ENCODE results near the gene UBXN10.

UBXN10 gene, protein sequence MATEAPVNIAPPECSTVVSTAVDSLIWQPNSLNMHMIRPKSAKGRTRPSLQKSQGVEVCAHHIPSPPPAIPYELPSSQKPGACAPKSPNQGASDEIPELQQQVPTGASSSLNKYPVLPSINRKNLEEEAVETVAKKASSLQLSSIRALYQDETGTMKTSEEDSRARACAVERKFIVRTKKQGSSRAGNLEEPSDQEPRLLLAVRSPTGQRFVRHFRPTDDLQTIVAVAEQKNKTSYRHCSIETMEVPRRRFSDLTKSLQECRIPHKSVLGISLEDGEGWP

DNA sequence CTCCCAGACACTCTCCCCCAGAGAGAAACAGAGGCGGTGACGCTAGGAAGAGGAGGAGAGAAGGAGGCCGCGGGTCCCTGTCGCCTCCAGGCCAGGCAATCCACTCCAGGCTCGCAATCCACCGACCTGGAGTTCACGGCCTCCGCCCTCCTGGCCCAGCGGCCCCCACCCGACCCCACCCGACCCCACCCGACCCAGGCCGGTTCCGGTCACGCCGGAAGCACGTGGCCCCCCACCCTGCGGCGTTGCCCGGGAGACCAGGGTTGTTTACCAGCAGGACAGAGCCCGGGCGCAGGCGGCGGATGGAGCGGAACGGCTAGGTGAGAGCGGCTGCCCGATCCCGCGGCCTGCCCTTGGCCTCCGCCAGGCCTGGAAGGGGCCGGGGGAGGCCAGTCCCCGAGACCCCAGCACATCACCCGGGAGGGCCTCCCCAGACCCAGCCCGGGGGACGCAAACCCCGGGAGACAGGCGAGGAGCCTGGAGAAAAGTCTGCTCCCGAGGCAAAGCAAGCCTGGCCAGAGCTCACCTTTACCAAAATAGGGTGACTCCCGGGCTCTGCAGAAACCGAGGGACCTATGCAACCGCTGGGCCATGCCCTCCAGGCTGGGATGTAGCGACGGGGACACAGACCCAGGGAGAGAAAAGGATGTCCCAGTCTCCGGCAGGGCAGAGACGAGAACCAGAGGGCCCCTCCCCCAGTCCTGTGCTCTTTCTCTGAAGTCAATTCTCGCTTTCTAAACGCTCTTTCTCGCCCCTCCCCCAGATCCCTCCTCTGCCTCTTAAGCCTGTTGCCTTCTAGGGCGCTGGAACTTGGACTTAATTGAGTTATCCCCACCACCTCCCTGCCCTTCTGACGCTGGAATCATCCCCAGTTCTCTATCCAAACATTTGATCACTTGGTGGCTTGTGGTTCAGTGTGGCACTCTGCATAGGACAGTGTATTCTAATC, at the start of gene UBXN10, which contains the start of gene PLA2G2C:
TSS of gene UBXN10 (plus strand) at position 263 of the 949 bp plus-strand sequence. CDS start 4,466 bp downstream, outside the sequence.
TSS of gene PLA2G2C (minus strand) at position 685 of the 949 bp plus-strand sequence. CDS start 9,155 bp downstream, outside the sequence.
- peak; percentile 2 for DNase-seq

DNA sequence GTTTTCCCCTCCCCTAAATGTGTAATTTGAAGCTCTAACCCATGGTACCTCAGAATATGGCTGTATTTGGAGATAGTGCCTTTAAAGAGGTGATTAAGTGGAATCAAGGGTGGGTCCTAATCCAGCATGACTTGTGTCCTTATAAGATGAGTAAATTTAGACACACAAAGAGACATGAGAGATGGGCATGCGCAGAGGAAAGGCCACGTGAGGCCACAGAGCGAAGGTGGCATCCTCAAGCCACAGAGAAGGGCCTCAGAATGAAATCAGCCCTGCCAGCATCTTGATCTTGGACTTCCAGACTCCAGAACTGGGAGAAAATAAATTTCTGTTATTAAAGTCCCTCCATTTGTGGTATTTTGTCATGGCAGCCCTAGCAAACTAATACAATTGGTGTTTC, 49.6 kb upstream of the UBXN10 start:
- DNase-seq: no peak

DNA sequence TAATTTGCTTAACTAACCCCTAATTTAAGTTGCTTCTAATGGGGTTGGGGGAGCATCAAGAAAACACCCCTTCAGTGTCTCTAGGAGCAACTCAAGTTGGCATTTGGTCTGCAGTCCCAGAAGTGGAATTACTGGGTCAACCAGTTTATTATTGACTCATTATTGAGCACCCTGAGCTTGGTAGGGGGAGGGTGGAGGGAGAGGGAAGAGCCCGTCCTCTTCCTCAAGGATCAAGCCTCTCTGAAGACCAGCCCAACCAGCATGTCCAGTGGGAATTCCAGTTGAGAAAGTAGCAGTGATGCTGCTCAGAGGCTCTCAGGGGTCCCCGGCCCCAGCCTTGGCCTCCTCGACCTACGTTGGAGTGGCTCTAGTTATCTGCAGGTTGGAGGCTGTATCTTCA, 48.8 kb upstream of the UBXN10 start:
- DNase-seq: no peak

DNA sequence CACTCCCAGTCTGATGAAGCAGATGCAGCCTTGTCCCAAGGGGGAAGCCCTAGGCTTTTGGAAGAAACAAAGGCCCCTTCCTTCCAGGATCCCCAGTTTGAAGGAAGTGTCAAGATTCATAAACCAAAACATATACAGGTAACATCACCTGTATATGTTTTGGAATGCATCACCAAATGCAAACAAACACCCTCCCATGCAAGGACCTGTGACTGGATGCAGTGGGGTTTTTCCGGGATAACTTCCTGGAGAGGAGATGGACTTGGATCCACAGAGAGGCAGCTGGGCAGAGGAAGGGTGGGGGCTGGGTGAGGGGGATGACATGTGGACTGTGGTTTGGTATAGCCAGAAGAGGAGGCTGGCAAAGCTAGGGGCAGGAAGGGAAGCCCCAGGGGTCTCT, 48.3 kb upstream of the UBXN10 start:
- DNase-seq: no peak

DNA sequence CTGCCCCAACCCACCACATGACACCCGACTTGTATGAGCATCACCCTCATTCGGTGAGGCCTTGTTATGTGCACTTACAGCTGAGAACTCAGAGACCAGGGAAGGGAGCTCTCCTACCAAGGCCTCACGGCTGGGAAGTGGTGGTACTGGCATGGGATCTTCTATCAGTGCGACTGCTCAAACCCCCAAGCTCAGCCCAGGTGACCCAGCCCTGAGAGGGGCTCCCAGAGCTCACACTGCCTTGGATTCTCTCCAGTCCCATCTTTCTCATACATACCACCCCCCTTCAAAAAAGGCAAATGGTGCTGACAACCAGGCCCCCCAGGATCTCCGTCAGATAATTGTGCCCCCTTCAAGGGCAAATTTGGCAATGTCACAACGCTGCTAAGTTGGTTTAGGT, 47.5 kb upstream of the UBXN10 start:
- DNase-seq: no peak

DNA sequence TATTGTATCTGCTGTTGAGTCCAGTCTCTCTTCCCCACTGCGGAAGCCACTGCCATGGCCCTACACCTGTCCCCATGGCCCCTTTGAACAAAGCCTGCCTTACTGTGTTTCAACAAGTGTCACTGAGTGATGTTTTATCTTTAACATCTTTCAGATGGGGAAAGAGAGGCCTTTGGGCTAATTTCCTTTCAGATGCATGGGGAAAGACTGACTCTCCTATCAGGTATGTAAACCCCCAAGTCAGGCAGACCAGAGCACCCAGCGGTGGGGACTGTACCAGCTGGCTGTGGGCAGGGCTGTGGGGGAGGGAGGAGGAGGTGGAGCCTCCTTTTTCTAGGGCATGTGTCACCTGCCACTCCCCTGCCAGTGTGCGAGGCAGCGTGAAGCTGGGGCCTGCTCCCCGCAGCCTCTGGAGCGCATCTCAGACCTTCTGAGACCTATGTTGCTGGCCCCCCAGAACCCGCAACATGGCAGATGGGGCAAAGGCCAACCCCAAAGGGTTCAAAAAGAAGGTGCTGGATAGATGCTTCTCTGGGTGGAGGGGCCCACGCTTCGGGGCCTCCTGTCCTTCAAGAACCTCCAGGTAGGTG, 46.8 kb upstream of the UBXN10 start, which contains the start of gene PLA2G2F:
TSS of gene PLA2G2F (plus strand) at position 363 of the 590 bp plus-strand sequence. CDS start at position 468, 105 bp downstream.
- no peak for DNase-seq

DNA sequence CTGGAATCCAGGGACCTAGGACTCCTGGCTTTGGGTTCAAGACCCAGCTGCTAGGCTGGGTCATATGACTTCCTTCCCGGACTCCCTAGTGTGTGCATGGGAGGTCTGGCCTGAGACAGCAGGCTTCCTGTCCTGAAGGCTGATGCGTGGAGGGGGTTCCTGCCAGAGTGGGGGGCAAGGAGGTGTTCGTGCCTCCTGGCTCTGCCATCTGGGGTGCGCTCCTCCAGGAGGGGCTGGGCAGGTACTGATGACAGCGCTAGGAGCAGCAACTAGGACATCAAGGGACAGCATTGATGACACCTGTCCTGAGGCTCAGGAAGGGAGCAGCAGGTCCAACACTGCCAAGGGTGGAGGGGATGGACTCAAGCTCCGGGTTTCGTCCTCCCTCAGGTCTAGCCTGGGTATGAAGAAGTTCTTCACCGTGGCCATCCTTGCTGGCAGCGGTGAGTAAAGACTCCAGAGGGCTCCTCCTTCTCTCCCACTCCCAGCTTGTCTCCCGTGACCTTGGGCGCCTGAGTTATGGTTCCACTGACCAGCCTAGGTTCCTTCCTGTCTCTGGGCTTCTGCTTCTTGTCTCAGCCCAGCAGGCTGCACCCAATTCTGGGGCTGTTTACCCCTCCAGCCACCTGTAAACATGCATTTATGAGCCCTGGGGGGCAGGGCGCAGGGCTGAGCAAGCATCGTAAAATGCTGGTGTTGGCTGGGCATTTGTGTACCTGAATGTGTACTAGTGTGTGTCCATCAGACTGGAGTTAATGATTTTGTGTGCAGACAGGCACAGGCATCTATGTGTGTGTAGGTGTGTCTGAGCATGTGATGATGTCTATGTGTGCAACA, 45.9 kb upstream of the UBXN10 start:
- DNase-seq: no peak

DNA sequence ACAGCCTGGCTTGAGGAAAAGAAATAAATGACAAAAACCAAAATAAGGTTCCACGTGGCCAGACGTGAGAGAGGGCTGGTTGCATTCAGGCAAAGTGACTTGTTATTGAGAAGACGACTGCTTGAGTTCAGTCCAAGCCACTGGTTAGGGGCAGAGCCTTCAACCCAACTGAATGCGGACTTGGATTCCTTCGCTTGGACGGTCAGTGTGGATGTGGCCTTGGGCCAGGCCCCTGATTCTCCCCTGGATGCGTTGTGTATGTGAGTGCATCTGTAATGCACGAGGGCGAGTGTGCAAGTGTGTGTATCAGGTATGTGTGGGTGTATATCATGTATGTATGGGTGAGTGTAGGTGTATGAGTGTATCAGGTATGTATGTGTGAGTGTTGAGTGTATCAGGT, 44.9 kb upstream of the UBXN10 start:
- DNase-seq: no peak

DNA sequence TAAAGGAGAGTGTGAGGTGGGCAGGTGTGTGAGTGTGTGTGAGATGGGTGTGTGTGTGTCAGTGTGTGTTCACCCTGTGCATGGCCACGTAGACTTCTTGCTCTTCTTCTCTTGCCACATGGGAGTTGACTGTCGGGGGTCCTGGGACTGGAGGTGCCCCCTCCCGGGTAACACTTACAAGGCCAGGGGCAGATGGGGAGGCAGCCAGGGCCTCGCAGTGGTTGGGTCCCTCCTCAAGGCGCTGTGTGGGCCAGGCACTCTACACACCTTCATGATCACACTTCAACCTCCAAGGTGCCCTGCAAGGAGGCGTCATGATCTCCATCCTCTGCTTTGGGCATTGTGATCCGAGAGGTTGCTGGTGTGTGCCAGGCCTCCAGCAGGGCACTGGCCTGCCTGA, 44.4 kb upstream of the UBXN10 start:
- no peak for DNase-seq

DNA sequence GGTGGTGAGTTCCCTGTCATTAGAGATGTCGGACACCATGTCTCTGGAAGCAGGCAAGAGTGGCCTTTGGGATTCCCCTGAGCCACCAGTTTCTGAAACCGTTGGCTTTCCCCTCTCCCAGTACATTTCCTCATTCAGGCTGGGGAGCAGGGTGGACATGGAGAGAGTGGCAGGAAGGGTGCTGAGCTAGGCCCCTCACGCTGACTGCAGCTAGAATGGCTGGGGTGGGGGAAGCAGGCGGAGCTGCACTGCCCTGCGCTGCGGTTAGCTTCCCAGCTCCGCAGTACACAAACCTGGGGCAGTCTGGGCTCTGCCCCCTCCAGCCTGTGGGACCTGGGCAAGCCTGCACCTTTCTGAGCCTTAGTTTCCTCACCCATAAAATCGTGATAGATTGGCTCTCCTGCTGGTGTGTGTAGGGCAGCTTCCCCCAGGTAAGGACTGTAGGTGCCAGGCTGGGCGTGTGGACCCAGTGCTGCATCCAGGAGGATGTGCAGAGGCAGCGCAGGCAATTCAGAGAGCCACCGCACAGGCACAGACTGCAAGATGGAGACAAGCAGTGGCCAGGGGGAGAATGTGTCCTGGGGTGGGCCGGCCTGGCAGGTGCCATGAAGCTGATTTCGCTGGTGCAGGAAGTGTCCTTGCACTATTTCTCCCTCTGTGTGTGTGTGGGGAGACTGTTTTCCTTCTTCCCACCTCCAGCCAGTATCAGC, 43.7 kb upstream of the UBXN10 start:
- no peak for DNase-seq

DNA sequence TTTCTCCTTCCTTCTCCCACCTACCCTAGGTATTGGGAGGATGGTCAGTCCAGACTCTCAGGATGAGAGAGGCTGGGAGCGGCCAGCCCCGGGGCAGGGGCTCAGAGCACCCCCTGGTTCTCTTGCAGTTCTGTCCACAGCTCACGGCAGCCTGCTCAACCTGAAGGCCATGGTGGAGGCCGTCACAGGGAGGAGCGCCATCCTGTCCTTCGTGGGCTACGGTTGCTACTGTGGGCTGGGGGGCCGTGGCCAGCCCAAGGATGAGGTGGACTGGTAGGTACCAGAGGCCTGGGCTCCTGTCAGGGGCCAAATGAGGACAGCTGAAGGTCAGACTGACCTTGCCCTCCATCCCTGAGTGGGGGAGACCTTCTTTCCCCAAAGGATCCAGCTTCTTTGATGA, 42.6 kb upstream of the UBXN10 start:
- DNase-seq: no peak

DNA sequence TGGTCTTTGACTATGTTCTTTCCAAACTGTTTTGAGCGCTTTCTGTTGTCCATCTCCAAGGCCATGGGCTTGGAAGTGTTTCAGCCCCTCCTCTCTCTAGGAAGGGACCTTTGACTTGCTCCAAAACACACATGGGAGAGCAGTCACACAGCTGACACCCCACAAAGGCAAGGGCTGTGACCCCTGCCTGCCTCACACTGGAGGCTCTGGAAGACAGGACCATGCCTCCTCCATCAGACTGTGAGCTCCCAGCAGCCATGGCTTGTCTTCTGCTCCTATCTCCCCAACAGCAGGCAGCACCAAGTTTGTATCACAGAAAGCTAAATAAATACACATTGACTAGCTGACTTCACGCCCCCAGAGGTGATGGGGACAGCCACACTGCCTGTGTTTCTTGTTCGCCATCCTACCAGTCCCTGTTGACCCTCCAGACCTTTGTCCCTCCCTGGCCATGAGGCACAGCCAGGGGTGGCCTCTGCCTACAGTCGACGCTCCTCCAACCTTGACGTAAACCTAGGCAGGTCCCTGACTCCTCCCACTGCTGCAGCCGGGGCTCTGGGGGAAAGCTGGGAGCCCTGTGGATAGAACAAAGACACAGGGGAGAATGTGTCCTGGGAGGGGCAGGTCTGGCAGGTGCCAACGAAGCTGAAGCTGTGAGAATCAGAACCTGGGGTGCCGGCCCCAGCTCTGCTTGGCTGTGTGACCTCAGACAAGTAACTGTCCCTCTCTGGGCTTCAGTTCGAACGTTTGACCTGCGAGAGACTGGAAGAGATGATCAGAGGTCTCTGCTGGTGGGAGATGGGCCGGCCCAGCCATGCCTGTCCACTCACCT, 41.9 kb upstream of the UBXN10 start:
- DNase-seq: no peak

DNA sequence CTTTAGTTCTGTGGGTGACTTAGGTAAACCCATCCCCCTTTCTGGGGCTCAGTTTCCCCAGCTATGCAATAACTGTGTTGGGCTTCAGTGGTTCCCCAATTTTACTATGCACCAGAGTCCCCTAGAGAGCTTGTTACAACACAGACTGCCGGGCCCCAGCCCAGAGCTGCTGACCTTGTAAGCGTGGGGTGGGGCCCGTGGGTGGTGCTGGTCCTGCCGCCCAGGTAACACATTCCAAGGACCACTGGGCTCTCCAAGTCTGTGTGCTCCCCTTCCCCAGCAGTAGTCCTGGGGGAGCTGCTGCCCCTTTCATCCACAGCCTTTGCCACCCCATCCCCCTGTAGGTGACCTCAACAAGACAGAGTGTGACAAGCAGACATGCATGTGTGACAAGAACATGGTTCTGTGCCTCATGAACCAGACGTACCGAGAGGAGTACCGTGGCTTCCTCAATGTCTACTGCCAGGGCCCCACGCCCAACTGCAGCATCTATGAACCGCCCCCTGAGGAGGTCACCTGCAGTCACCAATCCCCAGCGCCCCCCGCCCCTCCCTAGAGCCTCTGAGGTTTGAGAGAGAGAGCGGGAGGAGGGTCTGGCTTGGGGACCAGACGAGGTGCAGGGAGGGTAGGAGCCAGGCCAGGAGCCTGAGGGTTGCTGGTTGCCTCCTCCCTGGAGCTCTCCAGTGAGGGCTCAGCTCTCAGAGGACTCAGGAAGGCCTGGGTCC, 37.9 kb upstream of the UBXN10 start:
- DNase-seq: no peak

DNA sequence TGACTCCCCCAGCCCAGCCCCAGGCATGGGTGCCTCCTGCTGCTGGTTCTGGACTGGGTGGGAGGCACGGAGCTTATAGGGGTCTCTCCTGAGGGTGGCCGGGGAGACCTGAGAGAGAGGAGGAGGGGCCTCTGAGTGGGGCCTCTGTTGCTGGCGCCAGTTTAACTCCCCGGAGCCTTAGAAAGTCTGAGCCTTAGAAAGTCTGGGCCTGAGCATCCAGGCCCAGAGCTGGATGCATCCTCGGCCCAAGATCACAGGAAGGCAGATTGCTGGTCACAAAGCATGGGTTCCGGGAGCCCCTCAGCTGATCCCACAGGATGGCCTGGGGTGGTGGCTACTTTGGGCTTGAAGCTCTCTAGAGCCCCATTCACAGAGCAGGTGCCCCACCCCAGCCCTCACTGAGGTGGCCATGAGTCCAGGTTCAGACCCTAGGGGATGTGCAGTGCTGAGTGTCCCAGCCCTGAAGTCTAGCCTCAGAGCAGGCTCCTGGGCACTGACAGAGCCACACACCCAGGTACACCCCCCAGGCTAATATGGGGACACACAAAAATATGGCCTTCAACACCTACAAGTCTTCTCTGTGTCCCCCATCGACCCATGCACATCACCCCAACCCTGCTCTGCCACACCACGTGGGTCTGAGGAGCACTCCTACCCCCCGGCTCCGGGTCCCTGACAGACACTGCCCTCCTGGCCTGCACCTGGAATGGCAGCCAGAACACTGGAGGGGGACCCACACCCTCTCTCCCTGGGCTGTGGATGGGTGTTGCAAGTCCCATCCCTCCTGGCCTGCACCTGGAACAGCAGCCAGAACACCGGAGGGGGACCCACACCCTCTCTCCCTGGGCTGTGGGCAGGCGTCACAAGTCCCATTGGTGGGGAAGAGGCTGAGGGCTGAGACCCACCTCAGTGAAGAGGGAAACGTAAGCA, 37.1 kb upstream of the UBXN10 start:
- DNase-seq: no peak

DNA sequence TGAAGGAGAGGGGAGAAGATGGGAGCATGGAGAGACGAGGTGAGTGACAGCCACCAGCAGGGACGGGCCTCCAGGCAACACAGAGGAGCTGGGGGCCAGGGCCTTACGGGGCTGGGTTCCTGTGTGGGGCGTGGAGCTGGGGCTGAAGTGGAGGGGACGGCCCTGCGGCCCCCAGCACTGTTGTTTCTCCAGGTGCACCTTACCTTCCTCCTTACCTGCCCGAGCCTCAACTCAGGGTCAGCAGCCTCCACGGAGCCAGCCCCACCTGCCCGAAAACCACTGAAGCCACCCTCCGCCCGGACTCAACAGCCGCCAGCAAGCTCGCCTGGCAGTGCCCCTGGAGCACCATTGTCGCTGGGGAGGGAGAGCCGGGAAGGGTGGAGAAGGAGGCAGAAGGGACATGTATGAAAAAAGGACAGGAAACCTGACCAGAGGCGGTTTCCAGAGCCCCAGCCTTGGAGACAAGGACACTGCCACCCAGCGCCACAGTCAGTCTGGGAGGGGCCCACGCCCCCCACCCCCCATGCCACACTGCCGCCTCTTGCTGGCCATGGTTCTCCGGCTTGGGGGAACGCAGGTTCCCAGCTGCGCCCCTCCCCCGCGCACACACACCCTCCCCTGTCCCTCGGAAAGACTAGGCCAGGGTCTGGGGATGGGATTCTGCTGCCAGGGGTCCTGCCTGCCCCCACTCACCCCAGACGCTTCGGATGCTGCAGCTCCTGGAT, 36.1 kb upstream of the UBXN10 start:
- DNase-seq: no peak

DNA sequence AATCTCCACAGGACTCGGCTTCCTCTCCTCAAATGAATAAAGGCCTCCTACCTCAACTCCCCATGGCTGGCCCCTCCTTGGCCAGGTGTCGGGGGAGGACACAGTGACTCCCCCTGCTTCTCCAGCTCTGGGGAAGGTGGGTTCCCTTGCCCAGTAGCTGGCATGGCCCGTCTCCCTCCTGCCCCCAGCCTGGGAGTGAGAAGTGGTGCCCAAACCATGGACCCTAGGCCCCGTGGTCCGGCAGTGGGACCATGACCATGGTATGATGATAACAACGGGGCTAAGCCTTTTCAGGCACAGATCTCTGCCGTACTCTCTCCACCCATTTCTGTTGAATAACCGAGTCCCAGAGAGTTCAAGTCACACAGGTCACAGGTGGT, 35.6 kb upstream of the UBXN10 start:
- DNase-seq: no peak

DNA sequence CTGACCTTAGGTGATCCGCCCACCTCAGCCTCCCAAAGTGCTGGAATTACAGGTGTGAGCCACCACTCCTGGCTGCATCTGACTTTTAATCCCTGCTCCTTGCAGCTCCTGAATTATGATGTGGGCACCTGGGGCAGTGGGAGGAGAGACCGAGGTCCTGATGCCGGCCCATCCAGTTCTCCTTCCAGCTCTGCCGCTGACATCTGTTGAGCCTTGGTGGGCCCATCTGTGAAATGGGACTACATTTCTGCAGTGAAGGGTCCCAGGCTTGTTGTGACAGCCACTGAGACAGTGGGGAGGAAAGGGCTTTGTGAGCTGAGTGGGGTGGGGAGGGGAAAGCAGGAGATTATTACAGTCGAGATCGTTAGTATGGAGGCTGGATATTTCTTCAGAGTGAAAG, 34.9 kb upstream of the UBXN10 start:
- DNase-seq: no peak

DNA sequence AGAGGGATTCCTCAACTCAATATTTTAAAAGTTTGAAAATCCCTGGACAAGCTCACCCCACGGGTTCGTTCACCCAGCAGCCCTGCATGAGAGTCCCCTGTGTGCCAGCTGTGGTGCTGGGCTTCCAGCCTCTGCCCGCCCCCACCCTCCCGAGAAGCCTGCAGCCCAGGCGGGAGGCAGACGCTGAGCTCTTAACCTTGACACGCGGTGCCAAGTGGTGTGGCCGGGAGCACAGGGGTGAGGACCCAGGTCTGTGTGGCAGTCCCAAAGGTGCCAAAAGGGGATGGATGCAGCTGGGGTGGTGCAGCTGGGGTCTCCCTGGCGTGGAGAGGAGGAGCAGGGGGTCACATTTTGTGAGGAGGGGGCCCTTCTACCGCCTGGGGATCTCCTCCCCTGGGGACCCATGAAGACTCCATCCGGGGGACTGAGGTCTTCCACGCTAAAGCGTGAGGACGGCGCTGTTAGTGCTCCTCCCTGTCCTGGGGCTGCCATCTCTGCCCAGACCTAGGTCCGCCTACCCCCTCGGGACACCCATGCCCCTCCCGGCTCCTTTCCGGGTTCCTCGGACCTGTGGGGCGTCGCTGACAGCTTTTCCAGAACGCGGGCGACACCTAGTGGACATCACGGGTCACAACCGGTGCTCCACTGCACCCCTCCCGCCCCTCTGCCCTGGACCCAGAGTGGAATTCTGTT, 33.8 kb upstream of the UBXN10 start:
- DNase-seq: peak; percentile 62

All from NCI-H146 (cell line).